PC-9 (cell line): ENCODE results near the gene NARS2. TPM values are rescaled to one million over a fixed set of nuclear protein-coding genes. Genes with fewer than 3 reads are reported as not detected.
"Not testable (repeated sequence)": the region's sequence is repeated elsewhere in the genome, so short reads cannot be mapped to it uniquely, and the experiment has no call there.

Source experiments
- BruUV-seq: library from RNA; stranded (reverse); fragments of 400-500 nt; replicated peaks from 2 replicates; lab custom pipeline; 2021; lab: Mats Ljungman, UMichigan
- CTCF ChIA-PET: fragments of 300-600 bp; sonication (Branson Sonifier 250); formaldehyde crosslinking; loops from one replicate; lab custom pipeline; 2022; ENCODE audit warnings: antibody characterized with exemption; lab: Charles Lee
- POLR2A ChIA-PET: fragments of 300-600 bp; sonication (Branson Sonifier 250); formaldehyde crosslinking; loops from one replicate; lab custom pipeline; 2022; ENCODE audit warnings: antibody characterized with exemption; ENCODE audit not compliant: unreplicated experiment; lab: Charles Lee
- DNase-seq, 2 experiments: peaks; one replicate each; pipeline versions ENCODE4 v3.0.0 to v3.0.0-alpha.2; 2015 to 2022; ENCODE audit warnings: mixed read lengths in 1 of 2
- H2AFZ ChIP-seq: fragments of 200-600 bp; sonication (generic); 2 replicates; pipeline ENCODE4 v1.8.1; 2017; ENCODE audit warnings: antibody characterized with exemption
- H3F3A ChIP-seq: fragments of 200-600 bp; sonication (generic); 2 replicates; pipeline ENCODE4 v1.8.1; 2017; ENCODE audit warnings: antibody characterized with exemption, mild to moderate bottlenecking, low read depth; ENCODE audit not compliant: insufficient read depth
- H3K27ac ChIP-seq: fragments of 200-600 bp; sonication (generic); 2 replicates; pipeline ENCODE4 v1.6.1; 2016; ENCODE audit warnings: mixed run types
- H3K27me3 ChIP-seq: fragments of 200-600 bp; sonication (generic); 2 replicates; pipeline ENCODE4 v1.6.1; 2016; ENCODE audit warnings: low read depth, mixed run types; ENCODE audit not compliant: insufficient read depth
- H3K36me3 ChIP-seq: fragments of 200-600 bp; sonication (generic); 2 replicates; pipeline ENCODE4 v1.6.1; 2016; ENCODE audit warnings: low read depth, mixed run types
- H3K4me1 ChIP-seq: fragments of 200-600 bp; sonication (generic); replicated peaks from 2 replicates; pipeline ENCODE4 v1.6.1; 2016; ENCODE audit warnings: mixed run types; ENCODE audit not compliant: insufficient read depth
- H3K4me2 ChIP-seq: fragments of 200-600 bp; sonication (generic); 2 replicates; pipeline ENCODE4 v1.6.1; 2017; ENCODE audit warnings: mixed run types
- H3K4me3 ChIP-seq: fragments of 200-600 bp; sonication (generic); 2 replicates; pipeline ENCODE4 v1.6.1; 2016; ENCODE audit warnings: mixed run types
- H3K79me2 ChIP-seq: fragments of 200-600 bp; sonication (generic); 2 replicates; pipeline ENCODE4 v1.6.1; 2017; ENCODE audit warnings: low read depth, mixed run types
- H3K9me2 ChIP-seq: fragments of 200-600 bp; sonication (generic); 2 replicates; pipeline ENCODE4 v1.8.1; 2017; ENCODE audit warnings: mild to moderate bottlenecking; ENCODE audit not compliant: insufficient read depth
- H3K9me3 ChIP-seq: fragments of 200-600 bp; sonication (generic); 2 replicates; pipeline ENCODE4 v1.8.1; 2016; ENCODE audit warnings: low read depth; ENCODE audit not compliant: insufficient read depth
- H4K20me1 ChIP-seq: fragments of 200-600 bp; sonication (generic); 2 replicates; pipeline ENCODE4 v1.8.1; 2017; ENCODE audit not compliant: insufficient read depth
- EZH2 ChIP-seq: fragments of 200-600 bp; sonication (generic); IDR thresholded peaks from 2 replicates; pipeline ENCODE4 v1.8.0; 2017; ENCODE audit warnings: antibody characterized with exemption, low read depth
- intact Hi-C: fragments of 100-400 bp; cut with micrococcal nuclease; formaldehyde crosslinking; loops from one replicate; pipeline ENCODE4 v1.10.0; 2022; ENCODE audit not compliant: unreplicated experiment
- total RNA-seq: library from RNA; stranded (reverse); gene quantifications from 2 replicates; pipeline ENCODE4 v1.2.3, GENCODE V29; 2021
- TF ChIP-seq, protein P1 (sequence below): fragments of 200-600 bp; sonication (generic); conservative IDR thresholded peaks from 2 replicates; pipeline ENCODE4 v1.6.1; 2017; ENCODE audit warnings: mixed run types, antibody characterized with exemption, mild to moderate bottlenecking, moderate library complexity

NARS2 gene
- total RNA-seq, 1 experiment from 2014 or later, result 22.4 TPM

DNA sequence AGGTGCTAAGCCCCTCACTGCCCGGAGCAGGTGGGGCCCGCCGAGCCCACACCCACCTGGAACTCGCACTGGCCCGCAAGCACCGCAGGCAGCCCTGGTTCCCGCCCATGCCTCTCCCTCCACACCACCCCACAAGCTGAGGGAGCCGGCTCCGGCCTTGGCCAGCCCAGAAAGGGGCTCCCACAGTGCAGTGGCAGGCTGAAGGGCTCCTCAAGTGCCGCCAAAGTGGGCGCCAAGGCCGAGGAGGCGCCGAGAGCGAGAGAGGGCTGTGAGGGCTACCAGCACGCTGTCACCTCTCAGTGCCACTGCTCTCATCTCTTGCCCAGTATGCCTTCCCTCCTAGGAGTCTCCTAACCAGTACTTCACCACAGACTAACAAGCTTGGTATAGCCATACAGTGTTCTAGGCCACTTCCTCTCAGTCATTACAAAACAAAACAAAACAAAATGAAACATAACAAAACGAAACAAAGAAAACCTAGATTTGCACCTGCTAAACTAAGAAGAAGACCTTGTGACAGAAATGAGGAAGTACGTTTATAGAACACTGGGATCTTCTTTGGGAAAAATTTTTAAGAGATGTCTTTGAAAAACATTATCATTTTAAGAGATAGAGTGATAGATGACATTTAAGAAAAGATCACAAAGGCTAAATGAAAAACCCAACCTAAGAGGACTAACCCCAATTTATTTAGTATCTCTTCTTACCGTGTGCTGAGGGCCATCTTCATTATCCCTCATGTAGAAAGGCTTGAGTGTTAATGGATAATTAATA is 109.3 kb downstream of the NARS2 start:
- no peak for TF ChIP-seq EZH2
- TF ChIP-seq, protein P1, sequence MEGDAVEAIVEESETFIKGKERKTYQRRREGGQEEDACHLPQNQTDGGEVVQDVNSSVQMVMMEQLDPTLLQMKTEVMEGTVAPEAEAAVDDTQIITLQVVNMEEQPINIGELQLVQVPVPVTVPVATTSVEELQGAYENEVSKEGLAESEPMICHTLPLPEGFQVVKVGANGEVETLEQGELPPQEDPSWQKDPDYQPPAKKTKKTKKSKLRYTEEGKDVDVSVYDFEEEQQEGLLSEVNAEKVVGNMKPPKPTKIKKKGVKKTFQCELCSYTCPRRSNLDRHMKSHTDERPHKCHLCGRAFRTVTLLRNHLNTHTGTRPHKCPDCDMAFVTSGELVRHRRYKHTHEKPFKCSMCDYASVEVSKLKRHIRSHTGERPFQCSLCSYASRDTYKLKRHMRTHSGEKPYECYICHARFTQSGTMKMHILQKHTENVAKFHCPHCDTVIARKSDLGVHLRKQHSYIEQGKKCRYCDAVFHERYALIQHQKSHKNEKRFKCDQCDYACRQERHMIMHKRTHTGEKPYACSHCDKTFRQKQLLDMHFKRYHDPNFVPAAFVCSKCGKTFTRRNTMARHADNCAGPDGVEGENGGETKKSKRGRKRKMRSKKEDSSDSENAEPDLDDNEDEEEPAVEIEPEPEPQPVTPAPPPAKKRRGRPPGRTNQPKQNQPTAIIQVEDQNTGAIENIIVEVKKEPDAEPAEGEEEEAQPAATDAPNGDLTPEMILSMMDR, result no peak
- Histone ChIP-seq H3F3A (no peaks in the 10 kb centered on the region), H3K36me3 (0 out of 2 replicates have a peak, but pooled peaks cover 4% of the 10 kb centered on the region), H3K4me2 (no peak overlapping the region), H3K4me3 (no peak overlapping the region), H2AFZ (no peak overlapping the region), H3K27ac (no peak overlapping the region), H3K4me1 (no peaks in the 10 kb centered on the region), H3K9me3 (no peaks in the 10 kb centered on the region), H3K79me2 (no peaks in the 10 kb centered on the region), H4K20me1 (no peaks in the 10 kb centered on the region), H3K27me3 (no peaks in the 10 kb centered on the region), H3K9me2 (no peaks in the 10 kb centered on the region)
- ChIA-PET POLR2A (interaction anchor here (0.6 kb wide), 1 partner anchor 8 kb away, joined by 3 read pairs; no protein-coding TSS in a partner anchor), CTCF (interaction anchor here (0.5 to 0.9 kb wide), 2 partner anchors 64 to 237 kb away, joined by 3 to 5 read pairs; no protein-coding TSS in a partner anchor)
- BruUV-seq, result no TSS peak
- no peak for DNase-seq
- intact Hi-C loops, result no loop called here

DNA sequence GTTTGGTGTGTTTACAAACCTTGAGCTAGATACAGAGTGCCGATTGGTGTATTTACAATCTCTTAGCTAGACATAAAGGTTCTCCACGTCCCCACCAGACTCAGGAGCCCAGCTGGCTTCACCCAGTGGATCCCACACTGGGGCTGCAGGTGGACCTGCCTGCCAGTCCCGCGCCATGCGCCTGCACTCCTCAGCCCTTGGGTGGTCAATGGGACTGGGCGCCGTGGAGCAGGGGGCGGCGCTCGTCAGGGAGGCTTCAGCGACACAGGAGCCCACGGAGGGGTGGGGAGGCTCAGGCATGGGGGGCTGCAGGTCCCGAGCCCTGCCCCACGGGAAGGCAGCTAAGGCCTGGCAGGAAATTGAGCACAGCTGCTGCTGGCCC is 109.9 kb downstream of the NARS2 start:
- H3K36me3 ChIP-seq, BruUV-seq, H3K9me3 ChIP-seq, H3K79me2 ChIP-seq, H3K4me1 ChIP-seq, H3K4me2 ChIP-seq, H3K4me3 ChIP-seq, H3F3A ChIP-seq, H3K9me2 ChIP-seq, H2AFZ ChIP-seq, intact Hi-C loops, H3K27ac ChIP-seq, H3K27me3 ChIP-seq, H4K20me1 ChIP-seq, CTCF ChIA-PET, DNase-seq: not testable (repeated sequence)
- POLR2A ChIA-PET, result interaction anchor here (0.6 to 0.8 kb wide), 3 partner anchors 9 to 125 kb away, joined by 3 to 8 read pairs (median 4); no protein-coding TSS in a partner anchor

DNA sequence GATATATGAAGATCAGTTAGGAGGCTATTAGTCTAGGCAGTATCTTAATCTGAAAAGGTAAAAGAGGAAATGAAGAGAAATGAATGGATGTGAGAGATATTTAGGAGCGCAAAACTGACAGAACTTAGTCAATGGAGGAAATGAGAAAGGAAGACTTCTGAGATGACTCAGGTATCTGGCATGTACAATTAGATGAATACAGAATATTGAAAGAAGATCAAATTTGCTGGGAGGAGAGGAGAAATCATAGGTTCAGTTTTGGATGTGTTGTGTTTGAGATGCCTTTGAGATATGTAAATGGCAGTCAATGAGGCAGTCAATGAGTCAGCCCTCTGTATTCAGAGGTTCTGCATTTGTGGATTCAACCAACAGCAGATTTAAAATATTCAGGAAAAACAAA is 114.2 kb downstream of the NARS2 start:
- Histone ChIP-seq H3K4me2 (no peak overlapping the region), H3F3A (no peaks in the 10 kb centered on the region), H2AFZ (no peak overlapping the region), H3K9me3 (no peaks in the 10 kb centered on the region), H3K4me1 (no peaks in the 10 kb centered on the region), H3K27ac (no peak overlapping the region), H3K27me3 (no peaks in the 10 kb centered on the region), H4K20me1 (no peaks in the 10 kb centered on the region), H3K4me3 (no peak overlapping the region), H3K79me2 (no peaks in the 10 kb centered on the region), H3K36me3 (0 out of 2 replicates have a peak, but pooled peaks cover 4% of the 10 kb centered on the region), H3K9me2 (no peaks in the 10 kb centered on the region)
- ChIA-PET POLR2A (no interaction called here), CTCF (no interaction called here)
- intact Hi-C loops, result no loop called here
- BruUV-seq, result no TSS peak
- TF ChIP-seq, protein P1, result no peak
- no peak for TF ChIP-seq EZH2
- DNase-seq, result no peak
